ENCODE results near the gene GPR151.

- no peak for TF ChIP-seq CTCF (IDR thresholded peaks at IDR 0.05; ENCODE audit: insufficient read depth, low read length, poor library complexity, severe bottlenecking)
- TF ChIP-seq EZH2phosphoT487 (conservative IDR thresholded peaks at IDR 0.05; ENCODE audit: low read length), result no peak
Measured at GRCh38 chr5:146544232-146544631, 28.2 kb upstream of the GPR151 start.

Measured in SU-DHL-6 (cell line).